GM12875 (cell line): ENCODE data around the gene MFSD2A.
"Not testable (repeated sequence)": the region's sequence is repeated elsewhere in the genome, so short reads cannot be mapped to it uniquely, and the experiment has no call there.

Experiments used
- H3K4me3 ChIP-seq: one replicate; pipeline ENCODE4 v1.5.1; 2011; ENCODE audit warnings: low read depth, low read length, control low read depth
- TF ChIP-seq, protein P1 (sequence below): IDR thresholded peaks from 2 replicates; pipeline ENCODE4 v1.5.1; 2011; ENCODE audit warnings: low read depth, mild to moderate bottlenecking, control low read depth, inconsistent platforms, low read length, moderate library complexity, borderline replicate concordance; ENCODE audit not compliant: insufficient read depth

MFSD2A gene

DNA sequence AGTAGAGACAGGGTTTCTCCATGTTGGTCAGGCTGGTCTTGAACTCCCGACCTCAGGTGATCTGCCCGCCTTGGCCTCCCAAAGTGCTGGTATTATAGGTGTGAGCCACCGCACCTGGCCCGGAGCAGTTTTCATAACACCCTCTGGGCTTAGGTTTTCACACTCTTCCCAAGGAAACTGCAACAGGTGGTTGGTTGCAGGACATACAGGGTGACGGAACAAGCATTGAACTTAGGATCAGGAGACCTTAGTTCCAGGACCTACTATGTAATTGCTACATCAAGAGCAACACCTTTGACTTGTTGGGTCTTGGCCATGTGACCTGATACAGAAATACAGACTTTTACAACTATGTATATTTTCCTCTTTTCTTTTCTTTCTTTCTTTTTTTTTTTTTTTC is 37.9 kb downstream of the MFSD2A start:
- H3K4me3 ChIP-seq: no peak overlapping the region
- TF ChIP-seq, protein P1, sequence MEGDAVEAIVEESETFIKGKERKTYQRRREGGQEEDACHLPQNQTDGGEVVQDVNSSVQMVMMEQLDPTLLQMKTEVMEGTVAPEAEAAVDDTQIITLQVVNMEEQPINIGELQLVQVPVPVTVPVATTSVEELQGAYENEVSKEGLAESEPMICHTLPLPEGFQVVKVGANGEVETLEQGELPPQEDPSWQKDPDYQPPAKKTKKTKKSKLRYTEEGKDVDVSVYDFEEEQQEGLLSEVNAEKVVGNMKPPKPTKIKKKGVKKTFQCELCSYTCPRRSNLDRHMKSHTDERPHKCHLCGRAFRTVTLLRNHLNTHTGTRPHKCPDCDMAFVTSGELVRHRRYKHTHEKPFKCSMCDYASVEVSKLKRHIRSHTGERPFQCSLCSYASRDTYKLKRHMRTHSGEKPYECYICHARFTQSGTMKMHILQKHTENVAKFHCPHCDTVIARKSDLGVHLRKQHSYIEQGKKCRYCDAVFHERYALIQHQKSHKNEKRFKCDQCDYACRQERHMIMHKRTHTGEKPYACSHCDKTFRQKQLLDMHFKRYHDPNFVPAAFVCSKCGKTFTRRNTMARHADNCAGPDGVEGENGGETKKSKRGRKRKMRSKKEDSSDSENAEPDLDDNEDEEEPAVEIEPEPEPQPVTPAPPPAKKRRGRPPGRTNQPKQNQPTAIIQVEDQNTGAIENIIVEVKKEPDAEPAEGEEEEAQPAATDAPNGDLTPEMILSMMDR: no peak

DNA sequence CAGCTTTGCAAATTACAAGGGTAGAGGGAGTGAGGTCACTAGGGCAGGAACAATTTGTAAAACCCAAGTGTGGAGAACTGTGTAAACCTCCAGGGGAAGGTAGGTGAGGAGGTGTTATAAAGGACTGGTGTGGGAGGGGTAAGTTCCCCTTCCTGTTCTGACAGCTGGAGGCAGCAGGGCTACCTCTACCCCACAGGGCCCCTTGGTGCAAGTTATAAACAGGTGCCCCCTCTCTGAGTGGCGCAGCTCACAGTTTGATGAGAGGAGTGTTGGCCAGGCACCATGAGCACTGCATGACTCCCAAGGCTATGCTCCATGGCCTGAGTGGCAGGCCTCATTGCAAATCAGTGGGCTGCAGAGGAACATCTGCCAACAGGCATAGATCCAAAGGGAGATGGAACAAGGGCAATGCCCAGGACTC is 41.0 kb downstream of the MFSD2A start:
- TF ChIP-seq, protein P1: no peak
- no peak overlapping the region for H3K4me3 ChIP-seq

DNA sequence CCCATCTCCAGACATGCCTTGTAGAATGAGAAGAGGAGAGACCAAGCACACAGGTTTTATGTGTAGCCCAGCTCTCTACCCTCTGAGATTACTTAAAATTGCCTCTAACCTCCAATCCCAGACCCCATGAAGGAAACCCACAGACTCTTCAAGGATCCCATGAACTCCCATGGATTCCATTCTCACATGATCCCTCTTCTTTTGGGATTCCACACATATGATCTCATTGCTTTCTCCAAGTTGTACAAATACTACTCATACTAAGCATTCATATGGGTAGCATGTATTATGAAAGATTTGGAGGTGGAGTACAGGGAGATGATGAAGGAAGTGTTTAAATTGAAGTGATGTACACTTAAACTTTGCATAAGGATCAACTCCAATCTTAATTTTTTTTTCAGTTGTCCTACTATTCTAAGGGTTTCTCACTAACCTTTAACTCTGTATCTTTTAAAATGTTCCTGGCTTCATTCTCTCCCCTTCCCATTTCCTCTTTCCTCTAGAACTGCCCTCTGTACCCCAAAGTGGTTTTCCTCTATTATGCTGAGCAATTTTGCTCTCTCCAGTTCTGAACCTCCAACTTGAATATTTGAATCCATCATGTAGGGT is 41.6 kb downstream of the MFSD2A start:
- TF ChIP-seq, protein P1: no peak
- H3K4me3 ChIP-seq: no peak overlapping the region

DNA sequence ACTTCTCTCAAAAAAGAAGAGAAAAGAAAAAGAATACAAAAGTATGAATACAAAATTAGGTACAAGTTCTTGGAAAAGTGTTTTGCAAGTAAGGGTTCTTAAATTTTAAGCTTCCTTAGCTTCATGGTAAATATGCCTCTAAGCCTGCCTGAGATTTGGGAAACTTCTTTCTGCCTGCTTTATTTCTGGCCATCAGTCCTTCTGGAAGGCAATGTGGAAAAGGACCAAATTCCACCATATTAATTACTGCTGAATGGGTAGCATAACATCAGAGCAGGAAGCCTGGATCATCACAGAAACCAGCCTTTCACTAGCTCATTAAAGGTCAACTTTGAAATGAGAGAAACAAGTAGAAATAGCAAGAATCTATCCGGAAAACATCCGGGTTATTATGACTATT is 46.5 kb downstream of the MFSD2A start:
- H3K4me3 ChIP-seq: no peak overlapping the region
- TF ChIP-seq, protein P1: no peak

DNA sequence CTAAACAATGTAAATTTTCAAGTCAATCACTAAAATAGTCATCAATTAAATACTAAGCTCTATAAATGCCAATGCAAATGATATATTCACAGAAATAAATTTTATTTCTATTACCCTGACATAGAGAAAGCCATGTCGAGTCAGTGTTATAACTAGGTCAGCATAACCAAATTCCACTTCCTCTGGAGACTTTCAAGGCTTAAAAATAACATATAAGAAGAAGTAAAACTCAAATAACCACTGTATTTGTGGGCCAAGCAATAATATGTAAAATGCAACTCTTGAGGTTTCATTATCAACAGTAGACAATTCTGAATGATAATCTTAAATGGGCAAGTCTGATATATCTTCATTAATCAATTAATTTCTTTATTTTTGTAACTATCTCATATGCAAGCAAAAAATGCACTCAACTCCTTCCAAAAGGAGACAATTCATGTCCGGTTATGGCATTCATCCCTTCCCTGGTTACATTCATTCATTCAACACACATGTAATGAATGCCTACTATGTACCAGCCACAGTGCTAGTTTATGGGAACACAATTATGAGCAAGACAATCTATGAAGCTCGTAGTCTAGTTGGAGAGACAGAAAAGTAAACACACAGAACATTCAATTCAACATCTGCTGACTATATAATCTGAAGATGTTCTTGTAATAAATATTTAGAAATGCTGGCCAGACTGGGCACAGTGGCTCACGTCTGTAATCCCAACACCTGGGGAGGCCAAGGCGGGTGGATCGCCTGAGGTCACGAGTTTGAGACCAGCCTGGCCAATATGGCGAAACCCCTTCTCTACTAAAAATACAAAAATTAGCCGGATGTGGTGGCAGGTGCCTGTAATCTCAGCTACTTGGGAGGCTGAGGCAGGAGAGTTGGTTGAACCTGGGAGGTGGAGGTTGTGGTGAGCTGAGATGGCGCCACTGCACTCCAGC is 48.5 kb downstream of the MFSD2A start:
- H3K4me3 ChIP-seq: no peak overlapping the region
- TF ChIP-seq, protein P1: no peak

DNA sequence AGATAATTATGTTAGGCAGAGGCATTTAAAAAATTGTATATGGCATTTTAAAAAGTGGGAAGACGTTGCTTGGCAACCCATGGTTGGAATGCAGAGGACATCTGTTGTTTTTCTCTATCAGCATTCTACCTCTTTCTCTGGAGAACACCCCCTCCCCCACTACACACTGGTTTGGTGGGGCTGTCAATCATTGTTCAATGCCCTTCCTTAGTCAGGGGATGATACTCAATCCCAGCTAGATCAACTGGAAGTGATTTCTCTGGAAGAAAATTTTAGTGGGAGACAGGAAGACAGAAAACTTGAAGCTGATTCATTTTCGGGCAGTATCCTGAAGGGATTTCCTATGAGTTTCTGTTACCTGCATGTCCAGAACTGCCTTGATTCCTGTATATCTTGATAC is 49.9 kb downstream of the MFSD2A start:
- TF ChIP-seq, protein P1: no peak
- no peak overlapping the region for H3K4me3 ChIP-seq

DNA sequence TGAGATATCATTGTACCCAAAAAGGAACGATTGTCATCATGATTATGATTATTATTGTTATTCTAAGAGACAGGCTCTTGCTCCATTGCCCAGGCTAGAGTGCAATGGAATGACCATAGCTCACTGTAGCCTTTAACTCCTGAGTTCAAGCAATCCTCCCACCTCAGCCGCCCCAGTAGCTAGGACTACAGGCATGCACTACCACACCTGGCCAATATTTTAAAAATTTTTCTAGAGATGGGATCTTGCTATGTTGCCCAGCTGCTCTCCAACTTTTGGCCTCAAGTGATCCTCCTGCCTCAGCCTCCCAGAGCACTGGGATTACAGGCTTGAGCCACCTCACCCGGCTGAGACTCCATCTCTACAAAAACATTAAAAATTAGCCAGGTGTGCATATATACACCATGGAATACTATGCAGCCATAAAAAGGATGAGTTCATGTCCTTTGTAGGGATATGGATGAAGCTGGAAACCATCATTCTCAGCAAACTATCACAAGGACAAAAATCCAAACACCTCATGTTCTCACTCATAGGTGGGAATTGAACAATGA is 52.6 kb downstream of the MFSD2A start:
- not testable (repeated sequence) for H3K4me3 ChIP-seq
